HG02571 (cell line): ENCODE results near the gene DPYD.

ENCODE experiments used
- ATAC-seq: cut with Tn5 transposase; IDR thresholded peaks from one replicate; pipeline ENCODE4 v1.9.1; 2021; ENCODE audit warnings: mild to moderate bottlenecking, moderate library complexity; ENCODE audit not compliant: unreplicated experiment

Gene DPYD

DNA sequence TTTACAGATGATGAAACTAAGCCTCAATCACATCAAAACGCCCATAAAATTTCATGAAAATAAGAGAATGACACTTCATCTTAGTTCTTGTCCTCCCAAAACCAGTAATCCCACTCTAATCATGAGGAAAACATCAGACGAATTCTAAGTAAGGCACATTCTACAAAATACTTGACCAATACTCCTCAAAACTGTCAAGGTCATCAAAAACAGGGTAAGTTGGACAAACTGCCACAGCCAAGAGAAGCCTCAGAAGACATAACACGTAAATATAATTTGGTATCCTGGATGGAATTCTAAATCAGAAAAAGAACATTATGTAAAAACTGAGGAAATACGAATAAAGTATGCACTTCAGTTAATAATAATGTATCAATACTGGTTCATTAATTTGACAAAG, 128.2 kb downstream of the DPYD start:
- no peak for ATAC-seq

DNA sequence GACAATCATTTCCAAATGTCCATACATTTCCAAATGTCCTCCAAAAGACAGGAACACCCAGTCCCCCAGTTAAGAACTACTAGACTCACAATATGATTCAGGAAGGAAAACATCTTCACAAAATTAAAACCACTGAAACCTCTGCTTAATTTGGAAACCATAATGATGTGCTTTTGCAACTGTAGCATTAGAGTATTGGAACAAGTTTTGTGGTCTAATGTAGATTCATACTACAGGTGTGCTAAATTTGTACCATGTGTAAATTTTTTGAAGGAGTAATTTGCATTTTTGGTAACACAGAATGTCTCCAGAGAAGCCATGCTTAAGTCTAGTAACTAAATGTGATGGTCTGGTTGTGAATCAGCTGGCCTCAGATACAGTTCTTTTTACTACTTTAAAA, 129.6 kb downstream of the DPYD start:
- ATAC-seq = no peak

DNA sequence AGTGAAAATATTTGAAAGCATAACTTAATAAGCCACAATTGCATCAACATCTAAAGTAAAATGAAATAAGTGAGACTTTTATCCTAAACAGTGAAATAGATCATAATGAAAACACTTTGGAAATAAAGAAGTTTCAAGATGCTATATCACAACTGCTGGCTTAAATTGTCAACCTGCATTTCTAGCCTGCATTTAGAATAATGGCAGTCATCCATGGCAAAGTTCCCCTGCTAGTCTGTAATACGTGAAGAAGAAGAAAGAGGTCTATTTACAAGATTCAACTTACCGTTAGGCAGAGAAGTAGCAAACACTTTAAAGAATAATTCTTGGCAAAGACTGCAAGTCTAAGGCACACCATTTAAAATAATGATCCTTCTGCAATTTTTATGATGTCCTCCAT, 133.6 kb downstream of the DPYD start:
- no peak for ATAC-seq

DNA sequence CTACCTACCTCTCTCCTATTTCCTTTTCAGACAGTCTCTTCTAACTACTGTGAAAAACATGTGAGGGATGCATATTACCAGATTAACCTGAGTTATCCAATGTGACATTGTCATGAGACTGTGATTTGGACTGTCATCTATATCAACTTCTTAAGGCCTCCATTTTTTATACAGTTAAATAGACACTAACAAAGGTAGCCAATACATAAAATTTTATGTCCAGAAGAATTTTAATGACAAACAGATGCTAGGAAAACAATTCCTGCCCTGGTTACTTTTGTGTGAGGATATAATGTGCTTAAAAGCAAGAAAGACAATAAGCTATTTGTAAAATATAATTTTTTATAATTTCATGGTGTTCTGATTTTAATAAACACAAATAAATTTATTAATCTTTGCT, 136.2 kb downstream of the DPYD start:
- ATAC-seq = no peak

DNA sequence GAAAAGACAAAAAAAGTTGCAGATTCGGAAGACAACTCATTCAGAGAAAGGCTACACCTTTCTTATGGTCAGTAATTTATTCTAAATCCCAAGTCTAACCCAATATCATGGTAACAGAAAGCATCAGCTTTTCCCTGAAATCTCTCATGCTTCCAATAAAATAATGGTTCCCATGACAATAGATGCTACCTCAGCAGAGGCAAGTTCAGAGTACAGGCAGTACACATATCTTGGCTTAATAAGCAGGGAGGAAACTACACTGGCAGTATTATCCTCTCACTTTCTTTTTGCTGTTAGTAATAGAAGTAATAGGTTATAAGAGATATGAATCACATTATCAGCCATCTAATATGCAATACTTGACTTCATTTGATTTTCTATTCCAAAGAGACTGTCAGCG, 137.1 kb downstream of the DPYD start:
- ATAC-seq = no peak

DNA sequence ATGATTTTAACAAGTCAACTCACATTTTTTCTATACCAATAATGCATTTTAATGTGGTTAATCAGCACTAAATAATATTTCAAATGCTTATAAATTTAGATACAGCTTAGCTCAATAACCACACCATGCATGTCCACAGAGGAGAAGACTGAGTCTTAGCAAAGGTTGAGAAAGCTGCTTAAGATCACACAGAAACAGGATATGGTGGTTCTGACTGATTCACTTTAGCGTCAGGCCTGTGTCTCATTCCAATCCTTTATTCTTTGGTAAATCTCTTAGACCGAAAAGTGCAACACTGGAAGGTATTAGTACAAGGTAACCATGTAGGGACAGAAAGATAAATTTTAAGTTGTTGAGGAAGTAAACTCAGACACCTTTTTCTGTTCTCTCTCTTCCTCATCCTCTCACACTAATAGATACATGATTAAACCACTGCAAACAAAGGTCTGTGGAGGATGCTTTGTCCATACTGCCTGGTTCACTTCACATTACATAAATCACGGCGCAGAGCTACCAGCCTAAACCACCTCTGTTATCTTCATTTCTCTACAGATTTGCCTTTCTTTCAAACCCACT, 139.0 kb downstream of the DPYD start:
- ATAC-seq = no peak

DNA sequence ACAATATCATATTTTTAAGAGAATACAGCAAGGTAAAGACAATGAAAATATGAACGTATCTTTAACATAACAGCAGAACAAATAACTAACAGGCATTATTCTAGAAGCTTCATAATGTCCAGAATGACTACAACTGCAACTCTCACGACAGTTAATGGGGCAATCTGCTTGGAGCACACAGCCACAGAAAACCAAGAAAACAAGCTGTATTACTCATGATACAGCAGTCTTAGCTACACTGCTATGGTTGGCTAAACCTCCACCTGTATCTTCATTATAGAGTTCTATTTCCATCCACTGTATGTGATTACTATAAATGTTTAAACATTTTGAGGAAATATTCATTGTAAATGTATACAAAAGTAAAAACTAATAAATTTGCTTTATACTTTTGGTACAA, 139.9 kb downstream of the DPYD start:
- ATAC-seq = no peak

DNA sequence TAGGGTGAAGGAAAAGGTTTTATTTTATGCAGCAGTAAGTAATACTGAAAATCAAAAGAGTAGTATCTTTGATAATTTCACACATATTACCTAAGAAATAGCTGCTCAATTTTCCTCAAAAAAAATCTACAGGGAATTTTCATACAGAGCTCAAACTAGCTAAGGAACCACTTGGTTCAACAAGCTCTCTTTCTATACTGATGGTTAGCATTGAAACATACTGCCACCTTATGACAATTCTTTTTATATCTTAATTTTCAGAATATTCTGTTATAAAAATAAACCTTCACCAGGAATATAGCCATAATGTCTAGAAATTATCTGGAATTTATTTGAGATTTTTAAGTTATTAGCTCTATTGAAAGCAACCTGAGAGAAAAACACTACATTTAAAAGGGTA, 142.1 kb downstream of the DPYD start:
- no peak for ATAC-seq

DNA sequence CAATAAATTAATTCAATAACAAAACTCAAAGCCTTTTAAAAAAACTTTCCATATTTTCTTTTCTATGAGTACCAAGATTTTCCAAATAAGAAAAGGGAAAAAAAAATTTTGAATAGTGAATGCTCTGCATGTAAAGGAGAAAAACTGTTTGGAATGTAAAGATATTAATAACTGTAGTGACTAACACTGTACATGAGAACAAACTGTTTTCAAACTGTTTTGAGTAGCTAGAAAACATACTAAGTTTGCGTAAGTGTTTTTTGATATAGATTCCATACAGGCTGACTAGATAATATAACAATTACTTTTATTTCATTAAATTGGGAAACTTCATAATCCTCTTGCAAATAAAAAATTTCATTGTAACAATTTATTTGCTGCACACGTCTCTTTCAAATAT, 150.5 kb downstream of the DPYD start:
- no peak for ATAC-seq

DNA sequence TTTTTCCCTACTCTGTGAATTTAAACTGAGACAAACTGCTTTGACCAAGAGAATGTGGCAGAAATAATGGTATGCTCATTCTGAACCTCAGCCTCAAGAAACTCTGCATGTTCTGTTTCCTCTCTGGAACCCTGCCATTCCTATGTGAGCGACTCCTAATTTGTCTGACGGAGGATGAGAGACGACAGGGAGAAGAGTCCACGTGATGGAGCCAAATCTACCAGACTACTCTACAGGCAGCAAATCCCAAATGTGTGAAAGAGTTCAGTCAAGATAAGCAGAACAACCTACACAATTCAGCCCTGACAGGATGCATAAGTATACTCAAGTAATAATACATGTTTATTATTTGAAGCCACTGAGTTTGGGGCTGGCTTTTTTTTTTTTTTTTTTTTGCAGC, 153.5 kb downstream of the DPYD start:
- no peak for ATAC-seq

DNA sequence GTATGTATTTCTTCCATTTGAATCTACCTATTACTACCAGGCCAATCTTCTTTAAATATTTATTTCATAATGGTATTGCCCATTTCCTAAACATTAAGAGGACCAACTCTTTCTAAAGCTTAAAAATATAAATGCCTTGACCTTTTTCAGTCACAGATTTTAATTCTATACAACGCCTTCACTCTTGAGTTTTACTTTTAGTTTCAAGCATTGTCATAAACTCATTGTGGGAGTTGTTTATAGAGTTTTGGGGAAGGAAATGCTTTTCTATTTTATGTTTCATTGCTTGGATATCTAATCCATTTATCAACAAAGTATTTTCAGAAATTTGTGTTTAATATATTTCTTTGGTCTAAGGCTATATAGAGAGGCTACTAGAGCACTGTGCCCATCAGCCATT, 155.8 kb downstream of the DPYD start:
- ATAC-seq = no peak

DNA sequence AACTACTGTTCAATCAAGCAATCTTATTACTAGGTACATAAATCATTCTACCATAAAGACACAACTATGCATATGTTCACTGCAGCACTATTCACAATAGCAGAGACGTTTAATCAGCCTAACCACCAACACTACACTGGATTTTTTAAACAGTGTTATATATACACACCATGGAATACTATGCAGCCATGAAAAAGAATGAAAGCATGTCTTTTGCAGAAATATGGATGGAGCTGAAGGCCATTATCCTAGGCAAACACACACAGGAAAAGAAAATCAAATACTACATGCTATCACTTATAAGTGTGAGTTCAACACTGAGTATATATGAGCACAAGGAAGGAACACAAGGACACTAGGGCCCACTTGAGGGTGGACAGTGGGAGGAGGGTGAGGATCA, 159.2 kb downstream of the DPYD start:
- ATAC-seq = no peak

DNA sequence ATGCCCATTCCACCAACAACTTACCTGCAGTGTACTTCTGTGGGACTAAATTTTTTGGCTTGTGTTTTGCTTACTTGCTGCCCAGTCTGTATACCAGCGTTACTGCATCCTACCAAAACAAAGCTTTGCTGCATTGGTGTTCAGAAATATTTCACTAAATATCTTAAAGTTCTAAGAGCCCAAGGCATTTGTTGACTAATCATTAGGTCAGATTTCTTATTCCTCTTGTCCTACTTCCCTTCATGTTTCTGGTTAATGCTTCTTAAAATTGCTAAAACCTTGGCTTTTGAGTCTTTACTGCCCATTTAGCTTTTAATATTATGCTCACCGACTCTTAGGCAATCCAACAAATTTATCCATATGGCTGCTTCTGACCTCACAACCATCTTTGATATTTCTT, 161.8 kb downstream of the DPYD start:
- no peak for ATAC-seq

DNA sequence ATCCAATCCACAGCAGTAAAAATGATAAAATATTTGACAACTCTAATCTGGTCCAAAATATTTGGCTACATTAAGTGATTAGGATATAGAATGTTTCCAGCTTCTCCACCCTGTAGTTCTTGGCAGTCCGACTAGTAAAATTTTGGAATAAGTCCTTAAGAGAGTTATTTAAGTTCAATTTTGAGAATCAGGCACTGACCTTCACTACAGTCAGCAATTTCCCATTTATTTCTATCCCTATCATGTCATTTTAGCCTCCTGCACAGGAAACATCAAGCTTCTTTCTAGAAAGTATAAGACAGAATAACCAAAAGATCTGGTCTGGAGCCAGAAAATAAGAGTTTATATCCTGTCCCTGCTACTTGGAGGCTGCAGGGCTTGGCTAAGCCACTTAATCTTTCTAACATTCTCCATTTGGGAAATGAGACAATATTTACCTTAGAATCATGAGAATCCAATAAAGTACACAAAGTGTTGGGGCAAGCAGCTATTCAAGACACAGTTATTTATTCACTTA, 162.2 kb downstream of the DPYD start:
- no peak for ATAC-seq

DNA sequence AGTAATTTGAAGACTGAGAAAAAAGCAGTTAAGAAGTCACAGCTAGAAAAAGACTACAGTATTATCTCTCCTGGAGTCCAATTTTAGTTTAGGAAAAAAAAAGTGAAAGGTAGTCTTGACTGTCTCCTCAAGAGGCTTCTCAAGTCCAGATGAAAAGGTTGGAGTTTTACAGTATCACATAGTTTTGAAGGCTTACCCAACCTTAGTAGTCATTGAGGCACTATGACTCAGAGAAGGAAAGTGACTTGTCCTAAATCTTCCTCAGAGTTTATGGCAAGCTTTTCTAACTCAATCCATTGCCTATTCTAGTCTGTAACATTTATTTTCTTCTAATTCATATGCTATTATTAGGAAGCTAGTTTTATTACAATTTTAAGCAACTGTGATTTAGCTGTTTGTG, 174.9 kb downstream of the DPYD start:
- ATAC-seq = no peak

DNA sequence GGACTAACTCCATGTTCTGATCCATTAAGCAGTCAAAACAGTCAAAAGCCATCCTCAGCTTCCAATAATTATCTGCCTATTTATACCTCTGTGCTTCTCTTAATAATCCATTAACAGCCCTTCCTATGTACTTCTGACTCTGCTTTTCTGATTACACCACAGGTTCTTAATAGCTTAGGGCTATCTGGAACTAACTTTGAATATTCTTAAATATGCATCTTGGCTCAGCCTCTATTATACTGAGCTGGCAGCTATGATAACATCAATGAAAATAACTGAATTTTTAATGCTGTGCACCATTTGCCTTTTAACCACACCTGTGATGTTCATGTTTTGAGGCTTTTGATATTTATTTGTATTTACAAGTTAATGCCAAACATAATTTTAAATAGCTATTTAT, 175.9 kb downstream of the DPYD start:
- no peak for ATAC-seq

DNA sequence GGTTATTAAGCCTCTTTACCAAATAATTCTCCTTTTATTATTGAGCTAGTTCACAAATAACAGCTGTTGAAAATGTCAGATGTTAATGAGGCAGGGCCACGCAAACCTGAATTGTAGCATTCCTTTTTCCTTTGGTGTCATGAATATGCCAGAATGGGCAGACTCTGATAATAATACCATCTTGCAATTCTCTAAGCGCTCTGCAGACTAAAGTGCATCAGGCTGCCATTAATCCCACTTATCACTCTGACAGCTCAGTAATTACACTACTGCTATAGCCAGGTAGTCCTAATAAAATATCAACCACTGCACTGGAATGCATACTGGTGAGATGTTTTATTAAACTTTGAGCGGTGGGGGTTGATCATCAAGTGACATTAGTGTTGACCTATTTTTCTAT, 177.7 kb downstream of the DPYD start:
- ATAC-seq = no peak

DNA sequence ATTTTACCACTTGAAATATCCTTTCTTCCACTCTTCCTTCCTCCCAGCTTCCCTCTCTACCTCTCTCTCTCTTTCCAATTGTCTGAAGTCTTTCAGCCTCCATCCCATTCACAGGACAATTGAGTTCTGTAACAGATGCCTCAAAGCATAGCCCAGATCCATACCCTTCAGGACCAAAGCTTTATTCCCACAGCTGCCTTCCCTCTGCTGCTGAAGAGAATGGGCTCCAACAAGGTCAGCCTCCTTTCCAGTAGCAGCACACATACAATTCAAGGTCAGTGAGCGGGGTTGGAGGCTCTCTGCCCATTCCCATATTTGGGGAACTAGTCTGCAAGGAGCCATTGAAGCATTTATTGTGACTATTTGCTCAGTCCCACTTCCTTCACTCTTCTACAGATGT, 179.9 kb downstream of the DPYD start:
- ATAC-seq = no peak

DNA sequence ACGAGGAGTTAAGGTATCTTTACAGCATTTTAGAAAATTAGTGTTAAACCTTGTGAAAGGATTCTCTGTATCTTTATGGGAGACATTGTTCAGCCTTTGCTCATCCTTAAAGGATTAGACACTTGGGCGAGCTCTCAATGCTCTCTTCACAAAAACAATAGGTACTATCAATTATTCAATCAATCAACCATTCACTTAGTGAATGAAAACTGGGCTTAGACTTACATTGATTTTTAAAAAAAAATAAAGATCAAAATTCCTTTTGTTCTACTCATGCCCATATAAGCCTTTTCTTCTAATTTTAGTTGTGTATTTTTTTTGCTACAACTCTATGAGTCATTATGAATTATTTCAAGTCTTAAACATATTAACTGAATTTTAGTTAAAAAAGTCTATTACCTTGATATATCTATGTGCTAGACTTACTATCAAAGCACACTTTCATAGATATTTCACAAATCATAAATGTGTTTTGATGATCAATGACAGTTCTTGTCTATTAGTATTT, 181.2 kb downstream of the DPYD start:
- ATAC-seq = no peak

DNA sequence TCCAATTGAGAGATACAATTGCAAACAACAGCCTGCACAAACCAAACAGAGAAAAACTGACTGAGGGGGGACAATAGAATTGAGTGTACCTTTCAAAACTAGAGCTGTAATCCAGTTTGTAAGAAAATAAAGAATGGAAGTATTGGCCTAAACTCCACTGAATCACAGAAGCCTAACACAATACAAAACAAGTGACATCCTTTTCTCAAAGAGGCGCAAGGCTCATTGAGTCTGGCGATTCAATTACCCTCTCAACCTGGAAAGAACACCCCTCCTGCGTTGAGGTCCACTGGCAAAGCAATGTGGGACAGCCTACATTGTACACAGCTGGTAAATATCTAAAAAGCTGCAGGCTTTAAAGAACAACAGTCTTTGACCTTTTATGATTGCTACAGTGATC, 182.6 kb downstream of the DPYD start:
- no peak for ATAC-seq

DNA sequence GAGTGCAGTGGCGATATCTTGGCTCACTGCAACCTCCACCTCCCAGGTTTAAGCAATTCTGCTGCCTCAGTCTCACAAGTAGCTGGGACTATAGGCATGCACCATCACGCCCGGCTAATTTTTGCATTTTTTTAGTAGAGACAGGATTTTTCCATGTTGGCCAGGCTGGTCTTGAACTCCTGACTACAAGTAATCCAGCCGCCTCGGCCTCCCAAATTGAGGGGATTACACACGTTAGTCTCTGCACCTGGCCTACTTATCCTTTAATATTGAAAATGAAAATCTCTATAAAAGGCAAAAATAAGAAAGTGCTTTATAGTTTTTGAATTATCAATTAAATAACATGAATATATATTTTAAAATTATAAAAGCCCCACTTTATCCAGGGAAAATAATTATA, 190.6 kb downstream of the DPYD start:
- ATAC-seq = no peak

DNA sequence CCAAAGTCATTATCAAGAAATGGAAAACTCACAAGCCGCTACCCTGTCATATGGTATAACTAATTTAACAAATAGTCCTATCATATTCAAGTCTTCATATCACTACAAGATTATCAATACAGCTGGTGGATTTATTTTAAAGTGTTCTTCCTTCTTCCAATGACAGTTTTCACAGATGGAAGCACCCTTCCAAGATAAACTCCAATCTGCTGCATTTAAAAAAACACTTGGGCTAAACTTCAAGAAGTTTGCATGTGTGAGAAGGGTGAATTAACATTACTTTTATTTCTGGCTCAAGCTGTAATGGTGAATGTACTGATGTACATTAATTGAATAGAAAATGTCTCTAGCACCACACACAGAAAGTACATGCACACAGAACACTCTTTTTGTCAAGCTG, 192.4 kb downstream of the DPYD start:
- ATAC-seq = no peak

DNA sequence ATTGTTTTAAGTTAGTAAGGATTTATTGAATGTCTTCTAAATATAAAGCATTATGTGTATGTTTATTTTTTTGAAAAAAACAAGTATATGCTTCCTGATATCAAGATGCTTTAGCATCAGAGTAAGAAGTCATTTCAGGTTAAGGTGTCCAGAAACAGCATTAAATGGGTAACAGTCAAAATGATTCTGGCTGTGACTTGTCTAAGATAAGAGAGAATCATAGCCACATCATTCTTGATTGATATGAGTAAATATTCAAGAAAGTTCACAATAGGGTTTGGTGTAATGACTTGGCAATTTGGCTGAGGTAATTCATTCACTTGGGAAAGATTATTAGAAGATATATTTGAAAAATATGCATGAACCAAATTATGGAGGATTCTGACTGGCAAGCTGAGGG, 193.8 kb downstream of the DPYD start:
- ATAC-seq = no peak
